Activated CD8-positive, alpha-beta memory T cell treated with anti-CD3 and anti-CD28 coated beads for 1 hour (primary cell): ENCODE results near the gene STK35.

Experiments
- DNase-seq, 2 donors: peaks; one replicate each; pipeline ENCODE4 v3.0.0-alpha.2; 2020; ENCODE audit warnings: low read depth in 1 of 2; ENCODE audit errors: extremely low read depth in 1 of 2

STK35 gene

GRCh38 chr20:2103461-2104153 is 2.0 kb downstream of the STK35 start:
- no peak for DNase-seq

- DNase-seq, result no peak
These were observed 2.6 kb downstream of the STK35 start for GRCh38 chr20:2104236-2104635.

DNA sequence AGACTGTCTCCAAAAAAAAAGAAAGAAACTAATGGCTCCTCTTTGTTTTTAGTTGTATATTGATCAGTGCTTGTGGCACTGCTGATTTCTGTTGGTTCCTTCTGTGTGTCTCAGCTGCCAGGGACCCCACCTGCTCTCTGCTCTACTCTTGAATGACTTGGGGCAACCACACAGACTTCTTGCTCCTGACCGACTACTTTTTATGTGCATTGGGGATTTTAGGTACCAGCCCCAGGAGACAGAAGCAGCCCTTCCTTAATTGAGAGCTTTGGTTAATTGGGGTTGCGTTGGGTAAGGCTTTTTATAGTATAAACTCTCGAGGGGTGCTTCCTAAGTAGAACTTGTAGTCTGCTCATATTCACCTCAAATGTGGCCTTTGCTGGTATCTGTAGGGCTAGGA is 6.9 kb downstream of the STK35 start:
- no peak for DNase-seq

GRCh38 chr20:2108987-2109386 is 7.4 kb downstream of the STK35 start:
- DNase-seq, result no peak

GRCh38 chr20:2109425-2110210 is 8.0 kb downstream of the STK35 start:
- DNase-seq, result no peak

DNA sequence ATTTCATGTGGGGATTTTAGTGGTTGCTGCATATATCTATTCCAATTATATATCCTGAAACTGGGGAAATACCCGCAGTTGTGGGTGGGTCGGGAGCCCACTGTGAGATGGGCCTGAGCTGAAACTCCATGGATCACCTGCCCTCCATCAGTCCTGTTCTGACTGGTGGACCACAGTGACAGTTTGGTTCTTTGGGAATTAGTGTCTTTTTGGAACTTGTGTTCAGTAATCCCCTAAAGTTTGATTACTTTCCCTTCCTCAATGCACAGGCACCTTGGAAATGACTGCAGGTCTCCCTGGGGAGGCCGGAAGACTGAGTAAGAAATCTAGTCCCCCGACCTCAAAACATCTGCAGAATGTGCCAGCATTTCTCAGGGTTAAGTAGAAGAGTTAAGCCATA is 11.3 kb downstream of the STK35 start:
- DNase-seq, result no peak

DNA sequence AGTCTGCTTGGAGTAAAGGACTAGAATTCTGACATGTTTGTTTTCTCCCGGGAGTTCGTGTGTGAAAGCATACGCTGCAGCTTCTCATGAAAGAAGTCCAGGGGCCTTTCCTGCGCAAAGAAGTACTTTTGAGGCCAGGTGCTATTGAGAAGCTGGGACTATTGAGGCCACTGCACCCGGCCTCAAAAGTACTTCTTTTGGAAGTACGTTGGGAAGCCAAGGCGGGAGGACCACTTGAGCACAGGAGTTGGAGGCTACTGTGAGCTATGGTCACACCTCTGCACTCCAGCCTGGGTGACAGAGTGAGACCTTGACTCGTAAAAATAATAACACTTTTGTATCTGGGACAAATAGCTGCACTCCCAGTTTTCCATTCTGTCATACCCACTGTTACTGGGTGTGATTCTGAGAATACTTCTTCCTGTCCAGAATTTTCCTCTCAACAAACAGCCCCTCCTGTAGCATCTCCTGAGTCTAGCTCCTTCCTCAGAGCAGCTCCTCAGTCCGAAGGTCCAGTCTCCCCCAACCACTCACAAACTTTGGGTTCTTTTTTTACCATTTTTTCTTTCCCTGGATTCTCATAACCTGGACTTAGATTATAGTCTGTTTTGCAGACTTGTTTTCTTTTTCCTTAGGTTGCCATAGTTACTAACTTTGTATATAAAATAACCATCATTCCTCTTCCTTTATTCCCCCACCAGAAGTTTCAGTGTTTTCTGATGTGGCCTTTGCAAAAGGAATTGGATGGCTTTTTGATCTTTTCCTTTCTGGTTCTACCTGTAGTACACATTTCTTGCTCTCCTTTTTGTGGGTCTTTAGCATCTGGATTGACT is 12.7 kb downstream of the STK35 start:
- no peak for DNase-seq

DNA sequence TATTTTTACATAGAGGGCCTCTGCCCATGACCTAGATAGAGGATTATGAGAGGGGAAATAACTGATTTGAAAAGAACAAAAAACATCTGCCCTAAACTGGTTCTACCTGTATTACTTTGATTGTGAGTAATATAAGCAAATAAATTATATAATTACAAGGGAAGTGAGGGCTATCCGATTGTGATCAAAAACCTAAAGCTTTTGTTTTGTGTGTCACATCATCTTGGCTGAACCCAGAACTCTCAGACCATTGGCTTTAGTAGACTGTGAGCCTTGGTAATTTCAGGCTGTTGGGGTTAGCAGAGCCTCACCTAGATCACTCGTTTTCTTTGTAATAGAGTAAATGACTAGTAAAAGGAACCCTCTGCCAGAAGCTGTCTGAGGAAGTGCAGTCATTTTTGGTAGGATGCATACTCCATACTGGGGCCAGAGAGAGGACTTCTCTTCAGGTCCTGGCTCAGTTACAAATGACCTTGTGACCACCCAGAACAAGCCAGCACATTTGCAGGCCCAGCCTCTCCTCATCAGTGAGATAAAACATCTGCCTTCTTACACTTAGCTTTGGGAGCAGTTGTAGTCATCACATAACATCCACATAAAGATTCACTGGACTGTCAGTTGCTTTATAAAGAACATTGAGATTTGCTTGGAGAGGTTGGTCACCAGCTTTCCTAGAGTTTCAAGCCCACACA is 13.5 kb downstream of the STK35 start:
- no peak for DNase-seq

- no peak for DNase-seq
These were observed 14.7 kb downstream of the STK35 start for GRCh38 chr20:2116170-2116940.

GRCh38 chr20:2118783-2119182 is 17.2 kb downstream of the STK35 start:
- DNase-seq, result no peak

- DNase-seq, result no peak
These were observed 21.3 kb downstream of the STK35 start for GRCh38 chr20:2122936-2123335.

- no peak for DNase-seq
These were observed 22.1 kb downstream of the STK35 start for GRCh38 chr20:2123720-2124119.

- no peak for DNase-seq
These were observed 23.1 kb downstream of the STK35 start for GRCh38 chr20:2124564-2125213.

DNA sequence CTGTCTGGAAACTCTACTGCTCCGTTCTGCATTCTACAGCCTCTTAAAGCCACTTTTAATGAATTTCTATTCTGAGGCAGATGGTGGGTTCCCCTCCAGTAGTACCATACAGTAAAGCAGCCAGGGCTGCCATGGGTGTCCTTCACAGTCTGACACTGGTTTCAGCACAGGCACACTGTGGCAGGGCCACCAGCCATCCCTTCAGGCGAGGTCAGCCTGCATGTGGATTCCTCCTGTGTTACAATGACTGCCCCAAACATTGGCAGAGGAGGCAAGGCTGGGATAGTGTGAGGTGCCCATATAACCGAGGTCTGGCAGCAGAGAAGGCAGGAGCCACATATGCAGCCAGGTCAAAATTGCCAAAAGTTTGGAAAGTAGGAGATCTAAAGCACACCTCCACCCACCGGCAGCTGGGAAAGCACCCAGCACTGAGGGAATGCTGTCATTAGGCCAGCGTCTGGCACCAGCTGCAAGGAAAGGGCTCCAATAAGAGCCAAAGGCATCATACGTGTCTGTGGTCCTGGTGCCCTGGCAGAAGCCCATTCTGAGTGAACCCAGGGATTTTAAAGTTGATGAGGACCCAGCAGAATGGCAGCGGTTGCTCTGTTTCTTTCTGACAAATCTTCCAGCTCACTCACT is 24.0 kb downstream of the STK35 start:
- DNase-seq, result no peak

- DNase-seq, result no peak
These were observed 25.6 kb downstream of the STK35 start for GRCh38 chr20:2127238-2127637.

DNA sequence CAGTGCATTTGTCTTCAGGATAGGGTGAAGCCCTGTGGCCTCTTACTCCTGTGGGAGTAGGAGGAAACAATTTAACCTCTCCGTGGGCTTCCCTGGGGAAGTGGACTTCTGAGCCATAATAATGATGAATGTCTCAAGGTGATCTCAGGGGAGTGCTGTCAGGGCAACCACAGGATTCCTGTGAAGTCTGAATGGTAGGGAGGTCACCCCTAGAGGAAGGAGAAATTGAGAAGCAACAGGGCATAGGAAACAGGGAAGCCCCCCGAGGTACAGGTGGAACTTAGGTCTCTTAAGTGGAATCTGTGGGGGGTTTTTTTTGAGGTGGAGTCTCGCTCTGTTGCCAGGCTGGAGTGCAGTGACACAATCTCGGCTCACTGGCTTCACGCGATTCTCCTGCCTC is 26.9 kb downstream of the STK35 start:
- DNase-seq, result no peak

DNA sequence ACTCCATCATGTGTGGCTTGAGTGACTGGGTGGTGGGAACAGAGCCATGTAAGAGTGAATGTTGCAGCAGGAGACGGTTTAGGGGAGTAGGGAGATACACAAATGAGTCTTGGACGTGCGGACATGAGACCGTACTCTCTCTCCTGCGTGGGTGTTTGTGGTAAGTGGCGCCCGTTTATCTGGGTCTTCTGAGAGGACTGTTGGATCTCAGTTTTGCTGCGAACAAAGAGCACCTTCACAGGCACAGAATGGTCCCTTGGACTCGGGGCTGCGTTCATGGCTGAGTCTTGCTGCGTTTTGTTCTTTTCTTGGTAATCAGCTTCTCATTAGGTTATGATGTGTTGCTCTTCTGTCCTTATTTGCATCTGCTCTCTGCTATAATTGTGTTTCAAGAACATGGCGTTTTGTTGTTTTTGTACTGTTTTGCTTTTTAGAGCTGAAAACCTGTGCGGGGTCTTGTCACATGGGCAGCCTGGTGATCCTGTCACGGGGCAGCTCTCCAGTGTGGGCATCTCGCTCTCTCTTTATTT is 28.5 kb downstream of the STK35 start:
- no peak for DNase-seq

GRCh38 chr20:2130683-2131082 is 29.1 kb downstream of the STK35 start:
- no peak for DNase-seq

- no peak for DNase-seq
These were observed 29.7 kb downstream of the STK35 start for GRCh38 chr20:2131366-2131765.
